Measurements from ENCODE around the gene CDH3.

- TF ChIP-seq CTCF (IDR thresholded peaks at IDR 0.05) (no peak), POLR2A (IDR thresholded peaks at IDR 0.05) (no peak)
Measured at GRCh38 chr16:68733570-68733969, 88.5 kb downstream of the CDH3 start.
